IPS DF 6.9 (cell line): ENCODE results near the gene DDX43.
"Not testable (repeated sequence)": the region's sequence is repeated elsewhere in the genome, so short reads cannot be mapped to it uniquely, and the experiment has no call there.

ENCODE experiments used
- DNase-seq: peaks from one replicate; pipeline ENCODE4 v3.0.0-alpha.2; 2013; ENCODE audit warnings: low read depth, low spot score
- H3K27ac ChIP-seq: one replicate; pipeline ENCODE4 v1.5.1; 2013; ENCODE audit warnings: low read length, control low read depth
- H3K27me3 ChIP-seq: 2 replicates; pipeline ENCODE4 v1.6.1; 2013; ENCODE audit warnings: mild to moderate bottlenecking, low read length; ENCODE audit not compliant: control insufficient read depth, insufficient read depth
- H3K36me3 ChIP-seq: 2 replicates; pipeline ENCODE4 v1.6.1; 2013; ENCODE audit warnings: low read length; ENCODE audit not compliant: control insufficient read depth, insufficient read depth
- H3K4me1 ChIP-seq: 2 replicates; pipeline ENCODE4 v1.6.1; 2013; ENCODE audit warnings: low read length; ENCODE audit not compliant: control insufficient read depth, insufficient read depth
- H3K4me3 ChIP-seq: 2 replicates; pipeline ENCODE4 v1.5.1; 2013; ENCODE audit warnings: mild to moderate bottlenecking, low read length
- H3K9me3 ChIP-seq: 2 replicates; pipeline ENCODE4 v1.6.1; 2013; ENCODE audit warnings: low read length, inconsistent platforms; ENCODE audit not compliant: control insufficient read depth, insufficient read depth
- WGBS: extraction: QIAGEN DNeasy Blood & Tissue Kit; methylation state at CpG from one replicate; pipeline ENCODE4 v1.1.7; 2013; ENCODE audit warnings: mixed read lengths, missing lambda C conversion rate; ENCODE audit not compliant: insufficient read length, insufficient coverage; 5-methylcytosine and 5-hydroxymethylcytosine counted together

Gene DDX43

GRCh38 chr6:73435236-73435635 is 40.6 kb downstream of the DDX43 start:
- no peak for DNase-seq

GRCh38 chr6:73443555-73443954 is 48.9 kb downstream of the DDX43 start:
- DNase-seq = no peak
- no CpG with 5 or more reads among the region's 3 CpGs for WGBS
- H3K4me3 ChIP-seq = no peak overlapping the region
- no peak overlapping the region for H3K27ac ChIP-seq
- H3K4me1 ChIP-seq = no peaks in the 10 kb centered on the region
- no peaks in the 10 kb centered on the region; the same call in 1 of the 2 replicates for H3K36me3 ChIP-seq
- H3K9me3 ChIP-seq = no peaks in the 10 kb centered on the region
- H3K27me3 ChIP-seq = no peaks in the 10 kb centered on the region

More at GRCh38 chr6:73435236-73435635, 40.6 kb downstream of the DDX43 start:
- no peak overlapping the region for H3K27ac ChIP-seq
- H3K9me3 ChIP-seq = no peaks in the 10 kb centered on the region
- 100% methylated on average over 1 of the region's 3 CpGs for WGBS
- no peaks in the 10 kb centered on the region; the same call in 1 of the 2 replicates for H3K36me3 ChIP-seq
- H3K27me3 ChIP-seq = no peaks in the 10 kb centered on the region
- H3K4me3 ChIP-seq = no peak overlapping the region
- no peaks in the 10 kb centered on the region for H3K4me1 ChIP-seq

DNA sequence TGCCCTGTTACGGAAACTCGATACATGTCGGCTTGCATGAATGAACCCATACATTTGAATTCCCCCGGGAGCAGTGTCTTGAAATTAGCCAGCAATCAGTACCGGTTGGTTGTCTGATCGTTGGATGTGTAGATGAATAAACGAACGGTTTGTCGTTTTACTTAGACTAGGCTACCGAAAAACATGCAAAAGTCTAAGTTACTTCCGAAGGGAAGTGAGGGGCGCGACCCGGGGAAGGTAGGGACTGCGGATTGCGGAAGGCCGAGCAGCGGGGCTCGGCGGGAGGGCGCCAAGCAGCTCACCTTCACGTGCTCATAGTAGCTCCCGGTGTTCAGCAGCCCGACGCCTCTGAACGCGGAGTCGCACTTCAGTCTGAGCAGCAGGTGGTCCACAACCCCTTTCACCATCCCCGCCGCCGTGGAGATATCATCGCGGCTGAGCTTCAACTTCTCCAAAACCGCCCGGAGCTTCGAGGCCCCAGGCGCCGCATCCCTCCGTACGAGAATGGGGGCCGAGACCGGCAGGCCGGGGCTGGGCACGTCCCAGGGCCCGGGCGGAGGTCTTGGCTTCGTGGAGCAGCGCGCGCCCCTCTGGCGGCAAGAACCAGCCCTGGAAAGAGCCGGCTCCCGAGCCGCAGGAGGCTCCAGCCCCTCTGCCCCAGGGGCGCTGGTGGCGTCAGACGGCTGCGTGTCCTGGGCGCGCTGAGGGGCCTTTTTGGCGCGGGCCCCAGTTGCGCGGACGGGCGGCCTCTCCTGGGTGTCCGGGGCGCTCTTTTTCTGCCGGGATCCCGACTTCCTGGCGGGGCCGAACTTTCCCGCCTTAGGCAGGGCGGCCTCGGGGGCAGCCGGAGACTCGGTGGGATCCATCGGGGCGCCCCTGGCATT is 56.8 kb downstream of the DDX43 start:
- DNase-seq = no peak
- H3K36me3 ChIP-seq = no peaks in the 10 kb centered on the region
- H3K27me3 ChIP-seq = no peaks in the 10 kb centered on the region
- WGBS = no CpG with 5 or more reads among the region's 79 CpGs
- H3K4me1 ChIP-seq = no peaks in the 10 kb centered on the region
- H3K4me3 ChIP-seq = peak overlapping the region; percentile 43; the same call in 1 of the 2 replicates
- H3K9me3 ChIP-seq = no peaks in the 10 kb centered on the region
- no peak overlapping the region for H3K27ac ChIP-seq

DNA sequence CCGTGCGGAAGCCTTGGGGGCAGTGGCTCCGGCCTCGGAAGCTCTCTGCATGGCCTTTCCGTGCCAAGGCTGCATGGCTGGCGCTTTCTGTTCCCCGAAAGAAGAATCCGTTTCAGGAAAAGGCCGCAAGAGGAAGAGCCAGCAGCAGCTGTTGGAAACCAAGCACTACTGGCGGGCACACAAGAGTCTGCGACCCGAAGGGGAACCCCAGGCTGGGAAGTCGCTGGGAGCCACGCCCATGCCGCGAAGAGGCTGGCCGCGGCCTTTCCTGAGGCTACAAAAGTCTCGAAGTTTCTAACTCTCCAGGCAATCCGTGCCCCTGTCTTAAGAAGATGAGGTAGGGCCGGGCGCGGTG is 57.5 kb downstream of the DDX43 start, which contains the start of gene CGAS:
Gene CGAS (minus strand): TSS at position 191 of the 355 bp plus-strand sequence. CDS start 116 bp downstream, at position 75.
- Histone ChIP-seq H3K9me3 (no peaks in the 10 kb centered on the region), H3K4me3 (peak within 1 kb of the TSS; percentile 43; the same call in 1 of the 2 replicates), H3K27ac (no peak within 1 kb of the TSS), H3K27me3 (no peaks in the 10 kb centered on the region), H3K4me1 (no peaks in the 10 kb centered on the region), H3K36me3 (no peaks in the 10 kb centered on the region)
- DNase-seq = no peak
- WGBS = no CpG with 5 or more reads among the region's 23 CpGs

- WGBS = no CpG with 5 or more reads among the region's 3 CpGs
- no peak overlapping the region for H3K27ac ChIP-seq
- DNase-seq = no peak
- no peaks in the 10 kb centered on the region for H3K36me3 ChIP-seq
- H3K27me3 ChIP-seq = no peaks in the 10 kb centered on the region
- no peak overlapping the region for H3K4me3 ChIP-seq
- no peaks in the 10 kb centered on the region for H3K4me1 ChIP-seq
- no peaks in the 10 kb centered on the region for H3K9me3 ChIP-seq
Observed at GRCh38 chr6:73455865-73456629, 61.4 kb downstream of the DDX43 start.

- H3K27me3 ChIP-seq, H3K4me1 ChIP-seq, DNase-seq, H3K9me3 ChIP-seq, H3K4me3 ChIP-seq, H3K36me3 ChIP-seq, H3K27ac ChIP-seq: not testable (repeated sequence)
- no CpG with 5 or more reads among the region's 7 CpGs for WGBS
Observed at GRCh38 chr6:73459474-73459873, 64.8 kb downstream of the DDX43 start.

- Histone ChIP-seq H3K36me3 (no peaks in the 10 kb centered on the region), H3K4me3 (no peak overlapping the region), H3K27me3 (no peaks in the 10 kb centered on the region), H3K27ac (no peak overlapping the region), H3K4me1 (no peaks in the 10 kb centered on the region), H3K9me3 (no peaks in the 10 kb centered on the region)
- no peak for DNase-seq
- no CpG with 5 or more reads among the region's 5 CpGs for WGBS
Observed at GRCh38 chr6:73460056-73460455, 65.4 kb downstream of the DDX43 start.

GRCh38 chr6:73461537-73462350 is 67.1 kb downstream of the DDX43 start, which contains the start of gene MTO1:
MTO1 (plus strand) TSS chr6:73461737; CDS start chr6:73461855, 118 bp downstream.
- no peak for DNase-seq

More at GRCh38 chr6:73461537-73462350, 67.1 kb downstream of the DDX43 start, which contains the start of gene MTO1:
- H3K27me3 ChIP-seq = no peaks in the 10 kb centered on the region
- WGBS = no CpG with 5 or more reads among the region's 55 CpGs
- H3K9me3 ChIP-seq = no peaks in the 10 kb centered on the region
- H3K4me3 ChIP-seq = peak within 1 kb of the TSS; percentile 87
- H3K36me3 ChIP-seq = no peaks in the 10 kb centered on the region
- no peak within 1 kb of the TSS for H3K27ac ChIP-seq
- no peaks in the 10 kb centered on the region for H3K4me1 ChIP-seq
